GM21526 (cell line): ENCODE results near the gene GPR65.

Experiments
- ATAC-seq: cut with Tn5 transposase; IDR thresholded peaks from one replicate; pipeline ENCODE4 v1.9.1; 2021; ENCODE audit warnings: moderate library complexity; ENCODE audit not compliant: unreplicated experiment, low FRiP score

GPR65 gene, protein sequence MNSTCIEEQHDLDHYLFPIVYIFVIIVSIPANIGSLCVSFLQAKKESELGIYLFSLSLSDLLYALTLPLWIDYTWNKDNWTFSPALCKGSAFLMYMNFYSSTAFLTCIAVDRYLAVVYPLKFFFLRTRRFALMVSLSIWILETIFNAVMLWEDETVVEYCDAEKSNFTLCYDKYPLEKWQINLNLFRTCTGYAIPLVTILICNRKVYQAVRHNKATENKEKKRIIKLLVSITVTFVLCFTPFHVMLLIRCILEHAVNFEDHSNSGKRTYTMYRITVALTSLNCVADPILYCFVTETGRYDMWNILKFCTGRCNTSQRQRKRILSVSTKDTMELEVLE

DNA sequence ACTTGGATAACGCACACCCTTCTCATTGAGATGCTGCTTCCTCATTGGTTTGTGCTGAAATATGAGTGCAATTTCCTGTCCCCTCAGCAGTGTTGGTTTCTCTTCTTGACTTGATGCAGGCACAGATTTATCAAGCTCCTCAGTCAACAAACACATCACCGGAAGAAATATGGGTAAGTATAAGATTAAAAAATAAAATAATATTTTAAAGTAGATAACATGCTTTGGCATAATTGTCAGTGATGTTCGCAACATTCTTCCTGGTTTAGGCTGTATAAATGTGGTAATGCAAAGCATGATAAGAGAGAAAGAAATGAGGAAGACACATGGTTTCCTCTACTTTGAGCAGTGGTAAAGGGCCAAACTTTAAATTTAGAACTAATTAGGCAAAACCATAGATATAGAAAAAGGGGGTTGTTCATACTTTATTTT is at the start of gene GPR65:
Gene GPR65 (plus strand): TSS at position 86 of the 432 bp plus-strand sequence. CDS start 5,713 bp downstream, outside the sequence.
- ATAC-seq, result peak; percentile 74

DNA sequence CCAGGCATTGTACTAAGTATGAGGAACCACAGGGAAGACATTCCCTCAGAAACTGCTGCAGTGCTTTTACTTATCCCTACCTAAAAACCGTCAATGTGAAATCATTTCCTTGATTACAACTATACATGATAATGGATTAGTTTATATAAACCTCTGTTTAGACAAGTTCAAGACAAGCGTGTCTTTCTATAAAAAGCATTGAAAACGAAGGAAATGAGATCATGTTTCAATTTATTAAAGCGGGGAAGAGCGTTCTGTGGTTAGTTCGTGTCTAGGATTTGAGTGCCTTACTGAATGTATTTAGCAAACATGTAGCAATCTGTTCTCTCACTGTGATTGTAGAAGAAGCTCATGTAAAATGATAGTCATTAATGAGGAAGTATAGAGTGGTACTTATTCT is 49.4 kb upstream of the GPR65 start:
- no peak for ATAC-seq

DNA sequence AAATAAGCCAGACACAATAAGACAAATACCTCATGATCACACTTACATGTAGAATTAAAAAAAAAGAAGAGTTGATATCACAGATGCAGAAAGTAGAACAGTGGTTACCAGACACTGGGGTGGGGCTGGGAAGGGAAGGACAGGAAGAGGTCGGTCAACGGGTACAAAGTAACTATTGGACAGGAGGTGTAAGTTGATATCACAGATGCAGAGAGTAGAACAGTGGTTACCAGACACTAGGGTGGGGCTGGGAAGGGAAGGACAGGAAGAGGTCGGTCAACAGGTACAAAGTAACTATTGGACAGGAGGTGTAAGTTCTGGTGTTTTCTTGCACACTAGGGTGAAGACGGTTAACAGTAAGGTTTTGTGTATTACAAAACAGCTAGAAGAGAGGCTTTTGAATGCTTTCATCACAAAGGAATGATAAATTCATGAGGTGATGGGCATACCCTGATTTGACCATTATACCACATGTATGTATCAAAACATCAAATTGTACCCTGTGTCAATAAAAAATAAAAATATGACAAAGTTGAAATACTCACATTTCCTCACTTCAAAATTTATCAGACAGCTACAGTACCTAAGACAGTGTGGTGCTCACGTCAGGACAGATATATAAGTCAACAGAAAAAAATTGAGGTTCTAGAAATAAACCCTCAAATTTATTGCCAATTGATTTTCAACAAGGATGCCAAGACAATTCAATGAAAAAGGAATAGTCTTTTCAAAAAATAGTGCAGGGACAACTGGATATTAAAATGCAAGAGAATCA is 44.7 kb upstream of the GPR65 start:
- ATAC-seq, result no peak

DNA sequence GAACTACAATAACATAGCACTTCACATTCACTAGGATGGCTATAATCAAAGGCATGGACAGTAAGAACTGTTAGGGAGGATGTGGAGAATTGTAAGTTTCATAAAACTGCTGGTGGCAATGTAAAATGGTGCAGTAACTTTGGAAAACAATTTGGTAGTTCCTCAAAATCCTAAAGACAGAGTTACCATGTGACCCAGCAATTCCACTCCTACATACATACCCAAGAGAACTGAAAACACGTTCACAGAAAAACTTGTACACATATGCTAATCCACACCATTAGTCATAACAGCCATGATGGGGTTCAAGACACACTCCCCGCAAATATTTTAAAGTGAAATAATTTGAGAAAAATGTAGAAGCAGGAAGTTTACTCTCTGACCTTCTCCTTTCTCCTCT is 43.7 kb upstream of the GPR65 start:
- no peak for ATAC-seq

DNA sequence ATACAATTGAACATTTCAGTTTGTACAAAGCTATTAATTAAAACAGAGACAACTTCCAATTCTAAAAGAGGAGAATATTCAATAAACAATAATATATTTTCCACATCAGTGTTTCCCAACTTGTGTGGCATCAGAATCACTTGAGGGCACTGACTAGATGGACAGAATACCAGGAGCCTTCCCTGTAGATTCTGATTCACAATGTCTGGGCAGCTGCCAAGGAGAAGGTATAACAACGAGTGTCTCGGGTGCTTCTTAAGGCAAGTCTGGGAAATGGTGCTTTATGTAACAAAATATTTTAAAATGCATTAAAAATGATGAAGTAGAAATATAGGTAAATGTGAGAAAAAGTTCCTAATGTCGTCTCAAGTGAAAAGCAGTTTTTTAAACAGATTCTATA is 38.1 kb upstream of the GPR65 start:
- no peak for ATAC-seq

DNA sequence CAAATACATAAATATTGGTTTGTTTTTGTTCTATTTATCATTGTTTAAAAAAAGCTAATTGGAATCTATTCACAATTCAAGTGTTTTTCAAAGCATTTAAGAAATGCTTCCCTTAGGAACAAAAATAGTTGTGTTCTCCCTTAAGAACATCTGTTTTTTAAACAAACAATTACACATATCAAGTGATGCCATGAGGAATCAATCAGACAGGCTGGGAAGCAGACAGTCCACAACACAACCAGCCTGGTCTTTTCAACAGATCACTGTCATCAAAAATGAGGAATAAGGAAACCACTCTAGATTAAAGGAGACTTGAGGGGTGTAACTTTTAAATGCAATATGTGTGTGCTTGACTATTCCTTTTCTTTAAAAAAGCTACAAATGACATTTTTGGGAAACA is 37.4 kb upstream of the GPR65 start:
- no peak for ATAC-seq

DNA sequence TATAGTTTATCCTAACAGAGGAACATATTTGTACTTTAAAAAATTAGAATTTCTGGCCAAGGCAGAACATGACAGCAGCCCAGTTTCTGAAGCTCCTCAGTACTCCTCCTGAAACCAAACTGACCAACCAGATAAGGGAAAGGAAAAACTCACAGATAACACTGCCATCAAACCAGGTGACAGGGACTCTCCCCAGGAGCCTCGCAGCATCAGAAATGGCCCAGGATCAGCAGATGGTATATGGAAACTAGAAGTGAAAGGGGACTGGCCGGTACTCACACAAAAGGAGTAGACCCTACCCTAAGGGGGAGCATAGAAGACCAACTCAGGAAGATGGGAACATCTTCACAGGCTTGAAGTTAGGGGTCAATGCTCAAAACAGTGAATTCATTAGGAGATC is 33.9 kb upstream of the GPR65 start:
- ATAC-seq, result peak; percentile 90

DNA sequence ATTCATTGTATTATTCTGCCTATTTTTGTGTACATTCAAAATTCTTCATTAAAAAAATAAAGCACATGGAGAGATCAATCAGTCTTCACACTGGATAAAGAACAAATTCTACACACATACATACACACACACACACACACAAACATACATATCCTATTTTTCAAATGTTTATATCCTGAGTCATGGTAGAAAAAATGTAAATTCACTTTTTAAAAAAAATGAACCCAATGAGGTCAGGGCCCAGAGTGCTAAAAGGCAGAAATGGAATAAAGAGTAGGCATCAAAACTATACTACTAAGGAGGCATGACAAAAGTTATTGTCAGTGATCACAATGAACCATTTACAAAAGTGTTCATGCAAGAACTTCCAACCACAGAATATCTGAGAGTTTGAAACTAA is 29.3 kb upstream of the GPR65 start:
- no peak for ATAC-seq

DNA sequence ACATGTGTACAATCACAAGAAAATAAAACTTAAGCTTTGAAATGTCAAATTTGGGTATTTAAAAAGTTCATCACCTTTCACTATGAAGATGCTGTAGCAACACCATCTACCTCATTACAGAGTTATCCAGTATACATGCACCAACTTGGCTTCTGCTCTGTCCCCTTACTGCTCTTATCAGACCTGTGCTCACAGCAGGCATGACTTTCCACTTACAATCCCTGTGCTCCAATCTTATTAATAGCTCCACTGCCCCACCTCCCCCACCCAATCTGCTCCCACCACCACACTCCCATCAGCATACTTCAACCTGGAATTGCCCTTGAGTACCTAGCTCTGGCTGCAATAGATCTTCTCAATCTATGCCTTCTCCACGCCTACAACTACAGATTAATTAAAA is 25.2 kb upstream of the GPR65 start:
- ATAC-seq, result no peak

DNA sequence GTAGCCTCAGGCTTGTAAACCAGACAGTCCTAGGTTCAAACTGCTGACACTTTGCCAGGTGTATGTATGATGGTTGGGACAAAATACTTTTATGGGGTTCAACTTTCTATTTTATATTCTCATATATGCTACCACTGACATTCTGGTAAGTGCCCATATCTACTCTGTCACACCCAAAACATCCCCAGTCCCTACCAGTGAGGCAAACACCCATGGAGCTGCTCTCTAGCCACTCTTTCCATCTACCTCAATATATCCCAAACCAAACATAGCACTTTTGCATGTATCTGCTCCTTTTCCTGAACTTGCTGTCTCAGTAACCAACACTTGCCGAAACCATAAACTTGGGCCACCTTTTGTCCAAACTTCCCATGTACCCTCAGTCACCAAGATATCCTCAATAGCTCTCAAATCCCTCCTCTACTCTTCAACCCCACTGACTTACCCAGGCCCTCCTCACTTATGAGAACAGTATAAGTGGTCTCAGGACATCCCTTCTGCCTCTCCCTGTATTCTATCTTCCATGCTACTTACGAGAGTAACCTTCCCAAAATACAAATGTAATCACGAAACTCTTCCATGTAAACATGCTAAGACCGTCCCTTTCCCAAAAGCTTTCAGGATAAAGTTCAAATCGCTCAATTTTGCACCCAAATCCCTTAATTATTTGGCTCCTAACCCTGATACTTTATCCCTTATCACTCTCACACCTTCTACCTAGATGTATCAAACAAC is 15.5 kb upstream of the GPR65 start:
- ATAC-seq, result no peak

DNA sequence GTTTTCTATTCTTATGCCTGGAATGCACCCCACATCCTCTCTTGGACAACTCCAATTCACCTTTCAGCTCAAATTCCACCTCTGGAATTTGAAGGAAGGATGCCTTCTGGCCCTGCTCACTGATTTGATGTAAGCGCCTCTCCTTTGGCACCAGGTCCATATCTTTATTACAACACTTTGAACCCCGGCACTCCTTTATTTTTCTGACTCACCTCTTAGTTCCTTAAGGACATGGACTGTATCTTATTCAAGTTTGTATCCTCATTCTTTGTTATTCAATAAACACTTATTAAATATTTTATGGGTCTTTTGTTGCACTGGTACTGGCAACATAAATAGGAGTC is 15.0 kb upstream of the GPR65 start:
- ATAC-seq, result no peak

DNA sequence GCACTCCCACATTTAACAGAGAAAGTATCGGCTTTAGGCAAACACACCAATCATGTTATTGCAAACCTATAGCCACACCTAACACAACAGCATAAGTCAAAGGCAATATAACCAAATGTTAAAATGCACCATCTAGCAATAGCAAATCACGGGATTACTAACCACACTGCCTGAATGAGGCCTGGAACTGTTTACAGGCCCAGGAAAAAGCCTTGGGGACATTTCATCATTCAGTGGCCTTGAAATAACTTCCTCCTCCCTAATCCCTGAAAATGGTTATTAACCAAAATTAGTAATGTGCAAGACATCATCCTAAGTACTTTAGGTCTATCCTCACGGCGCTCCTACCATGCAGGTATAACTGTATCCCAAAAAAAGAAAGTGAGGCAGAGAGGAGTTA is 14.3 kb upstream of the GPR65 start:
- no peak for ATAC-seq

DNA sequence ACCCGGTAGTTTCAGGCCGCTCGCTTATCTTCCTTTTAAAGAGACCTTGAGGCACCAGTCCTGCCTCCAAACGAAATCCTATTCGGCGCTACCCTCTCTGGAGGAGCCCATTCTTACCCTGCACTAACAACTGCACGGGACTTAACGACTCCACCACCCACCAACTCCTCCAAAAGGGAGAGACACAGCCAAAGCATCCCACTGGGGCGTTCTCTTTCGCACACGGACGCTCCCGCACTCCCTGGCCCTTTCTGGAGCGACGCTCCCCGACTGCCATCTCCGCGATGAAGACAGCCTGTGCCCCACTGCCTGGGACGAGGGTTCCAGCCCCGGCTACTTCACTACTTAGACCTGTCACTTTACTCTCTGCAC is 12.6 kb upstream of the GPR65 start:
- ATAC-seq, result peak; percentile 4

DNA sequence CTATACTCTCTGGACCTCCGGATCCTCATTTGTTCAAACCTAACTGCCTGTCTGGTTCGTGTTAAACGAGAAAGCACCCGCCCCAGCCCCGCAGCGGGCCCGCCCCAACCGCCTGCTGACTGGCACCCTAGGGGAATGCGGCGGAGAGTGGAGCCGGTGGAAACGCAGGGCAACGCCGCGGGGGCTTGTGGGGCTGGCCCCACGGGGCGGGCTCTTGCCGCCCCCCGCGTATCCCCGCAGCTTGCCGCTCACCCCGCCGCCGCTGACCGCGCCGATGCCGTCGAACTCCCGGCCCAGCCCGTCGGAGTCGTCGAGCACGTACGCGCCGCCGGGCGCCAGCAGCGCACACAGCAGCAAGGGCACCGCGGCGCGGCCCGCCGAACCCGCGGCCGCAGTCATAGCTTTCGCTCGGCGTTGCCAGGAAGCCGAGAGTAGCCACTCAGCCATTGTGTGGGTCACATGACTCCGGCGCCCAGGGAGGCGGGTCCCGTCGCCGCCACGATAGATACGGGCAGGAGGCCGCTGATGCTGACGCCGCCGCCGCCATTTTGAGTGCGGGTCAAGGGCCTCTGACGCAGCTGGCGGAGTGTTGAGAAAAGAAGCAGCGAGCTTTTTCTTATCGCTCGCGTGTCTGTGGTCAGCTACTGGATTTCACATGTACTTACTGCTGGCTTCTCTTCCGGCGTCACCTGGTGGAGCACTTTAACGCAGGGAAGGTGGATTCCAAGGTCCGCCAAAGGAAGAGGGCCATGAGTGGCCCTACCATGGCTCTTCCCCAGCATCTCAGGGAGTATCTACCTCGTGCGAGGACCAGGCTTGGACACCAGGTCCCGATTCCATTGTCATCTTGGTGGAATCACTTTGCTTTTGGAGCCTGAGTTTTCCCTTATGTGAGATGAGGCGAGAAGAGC is 12.0 kb upstream of the GPR65 start, which contains the start of gene GALC:
Gene GALC (minus strand): TSS at position 465 of the 911 bp plus-strand sequence. CDS start 18 bp downstream, at position 447.
- ATAC-seq, result peak; percentile 89

DNA sequence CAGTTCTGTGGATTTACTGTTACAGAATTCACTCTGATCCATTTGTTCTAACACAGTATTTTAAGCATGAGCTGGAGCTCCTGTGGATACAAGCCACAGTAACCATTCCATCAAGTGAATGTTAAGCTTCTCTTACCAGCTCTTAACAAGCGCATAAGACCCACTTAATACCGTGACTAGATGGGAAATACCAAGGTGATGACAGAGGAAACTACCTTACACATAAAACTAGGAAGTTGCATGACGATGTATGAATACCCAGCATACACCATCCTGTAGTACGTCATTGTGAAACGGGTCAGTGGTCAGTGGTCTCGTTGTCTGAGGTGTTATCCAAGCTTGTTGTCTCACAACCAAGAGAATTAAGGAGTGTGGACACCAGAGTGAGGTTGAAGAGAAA is 10.0 kb upstream of the GPR65 start:
- ATAC-seq, result peak; percentile 35

DNA sequence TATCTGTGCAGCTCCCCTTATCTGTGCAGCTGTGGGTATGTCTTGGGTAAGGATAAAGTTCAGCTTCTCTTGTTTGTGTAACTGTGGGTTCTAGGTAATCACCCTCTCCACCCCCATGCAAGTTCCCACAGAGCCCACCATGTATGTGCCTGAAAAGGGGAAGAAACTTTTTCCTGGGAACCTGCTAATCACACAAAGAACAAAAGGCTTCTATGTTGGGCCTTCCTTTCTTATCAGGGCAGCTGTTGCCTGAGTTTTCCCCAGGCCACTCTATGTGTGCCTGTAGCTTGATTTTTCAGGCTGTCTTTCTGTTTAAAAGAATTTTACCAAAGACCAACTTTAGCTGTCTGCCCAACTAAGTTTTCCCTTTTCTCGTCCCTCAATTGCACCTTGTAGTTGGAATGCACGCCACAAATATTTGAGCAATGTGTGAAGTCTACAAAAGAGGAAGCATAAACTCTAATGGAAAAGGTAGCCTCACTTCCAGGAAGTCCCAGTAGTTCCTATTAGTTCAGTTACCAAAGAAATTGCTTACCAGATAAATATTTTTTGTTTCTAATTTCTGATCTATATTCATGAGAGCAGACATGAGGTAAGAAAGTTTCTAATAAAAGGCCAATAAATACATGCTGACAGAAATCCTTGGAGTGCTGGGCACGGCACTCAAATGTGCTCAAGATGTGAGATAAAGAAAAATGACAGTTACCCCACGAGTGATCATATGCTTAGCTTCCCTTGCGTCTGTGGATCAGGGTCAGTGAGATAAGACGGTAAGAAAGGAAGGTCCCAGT is 9.2 kb upstream of the GPR65 start:
- no peak for ATAC-seq

DNA sequence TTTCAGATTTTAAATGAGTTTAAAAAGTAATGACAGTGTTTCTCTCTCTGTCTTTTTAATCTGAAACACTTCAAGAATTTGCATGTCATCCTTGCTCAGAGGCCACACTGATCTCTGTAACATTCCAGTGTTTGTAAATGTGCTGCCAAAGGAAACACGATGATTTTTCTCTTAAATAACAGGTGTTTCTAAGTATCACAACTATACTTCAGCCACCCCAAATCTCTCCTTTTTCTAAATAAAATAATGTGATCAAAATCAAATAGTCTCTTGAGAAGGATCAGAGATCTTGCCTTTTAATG is 8.7 kb upstream of the GPR65 start:
- no peak for ATAC-seq

DNA sequence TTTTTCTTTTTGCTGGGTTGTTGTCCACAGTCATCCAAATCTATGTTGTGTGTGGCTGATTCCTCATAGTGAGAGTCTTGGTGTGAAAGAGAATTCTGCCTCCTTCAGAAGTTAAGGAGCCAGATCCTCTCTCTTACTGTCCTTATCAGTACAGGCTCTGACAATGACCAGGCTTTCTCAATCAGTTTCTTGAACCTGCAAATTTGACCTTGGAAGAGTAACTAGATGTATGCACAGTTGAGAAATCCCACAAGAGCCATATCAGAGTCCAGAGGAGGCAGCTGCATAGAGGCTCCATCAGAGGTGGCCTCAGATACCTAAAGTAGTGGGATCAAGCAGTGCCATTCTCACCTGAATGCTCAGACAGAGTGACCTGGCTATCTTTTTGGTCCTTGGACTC is 6.5 kb upstream of the GPR65 start:
- no peak for ATAC-seq

DNA sequence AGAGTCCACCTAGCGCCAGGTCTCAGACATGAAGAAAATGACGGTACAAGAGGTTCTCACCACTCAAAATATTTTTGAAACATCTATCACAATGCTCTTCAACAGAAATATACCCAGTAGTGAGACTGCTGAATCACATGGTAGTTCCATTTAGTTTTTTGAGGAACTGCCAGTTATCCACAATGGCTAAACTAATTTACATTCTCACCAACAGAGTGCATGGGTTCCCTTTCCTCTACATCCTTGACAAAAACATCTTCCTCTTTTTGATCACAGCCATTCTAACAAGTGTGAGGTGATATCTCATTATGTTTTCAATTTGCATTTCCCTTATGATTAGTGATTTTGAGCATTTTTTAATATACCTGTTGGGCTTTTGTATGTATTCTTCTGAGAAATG is 5.7 kb upstream of the GPR65 start:
- no peak for ATAC-seq
